Spleen (tissue), 11 donors: ENCODE data around the gene C1QTNF2. TPM values are rescaled to one million over a fixed set of nuclear protein-coding genes. Genes with fewer than 3 reads are reported as not detected.

ENCODE experiments used
- DNase-seq: peaks from one replicate; pipeline ENCODE4 v3.0.0-alpha.2; 2020
- H3K27ac ChIP-seq, 8 donors: fragments of 200-600 bp; sonication (generic) in 7 of 8; 1 replicate in 4 of 8; 2 replicates in 4 of 8; pipeline versions ENCODE4 v1.5.0 to v1.8.0; 2016 to 2021; ENCODE audit warnings: inconsistent platforms in 4 of 8, mild to moderate bottlenecking in 4 of 8, moderate library complexity in 1 of 8
- H3K27me3 ChIP-seq, 7 donors: fragments of 200-600 bp; sonication (generic) in 6 of 7; replicated peaks in 1 of 7; 1 replicate in 4 of 7; 2 replicates in 3 of 7; pipeline versions ENCODE4 v1.5.0 to v1.8.0; 2016 to 2021; ENCODE audit warnings: inconsistent platforms in 3 of 7, mild to moderate bottlenecking in 1 of 7
- H3K36me3 ChIP-seq, 6 donors: fragments of 200-600 bp; sonication (generic) in 5 of 6; 1 replicate in 4 of 6; 2 replicates in 2 of 6; pipeline versions ENCODE4 v1.5.0 to v1.8.0; 2016 to 2021; ENCODE audit warnings: inconsistent platforms in 2 of 6
- H3K4me1 ChIP-seq, 6 donors: fragments of 200-600 bp; sonication (generic) in 5 of 6; 1 replicate in 3 of 6; 2 replicates in 3 of 6; pipeline versions ENCODE4 v1.5.0 to v1.8.0; 2016 to 2021; ENCODE audit warnings: inconsistent platforms in 3 of 6
- H3K4me3 ChIP-seq, 8 donors: fragments of 200-600 bp; sonication (generic) in 7 of 8; 1 replicate in 4 of 8; 2 replicates in 4 of 8; pipeline versions ENCODE4 v1.5.0 to v1.8.0; 2016 to 2021; ENCODE audit warnings: inconsistent platforms in 4 of 8, mild to moderate bottlenecking in 4 of 8, moderate library complexity in 2 of 8
- H3K9me3 ChIP-seq, 8 donors: fragments of 200-600 bp; sonication (generic) in 7 of 8; 1 replicate in 4 of 8; 2 replicates in 4 of 8; pipeline versions ENCODE4 v1.5.0 to v1.8.0; 2016 to 2021; ENCODE audit warnings: inconsistent platforms in 4 of 8
- POLR2A ChIP-seq, 3 donors: fragments of 450-650 bp; IDR thresholded peaks; one replicate each; pipeline ENCODE4 v1.5.1; 2017; ENCODE audit warnings: antibody characterized with exemption in 3 of 3, mild to moderate bottlenecking in 1 of 3
- POLR2AphosphoS5 ChIP-seq, 3 donors: sonication (generic); formaldehyde crosslinking; IDR thresholded peaks; one replicate each; pipeline ENCODE4 v1.5.1; 2017; ENCODE audit warnings: antibody characterized with exemption in 3 of 3
- WGBS, 5 donors: extraction: QIAGEN DNeasy Blood & Tissue Kit in 3 of 5; methylation state at CpG; one replicate each; pipeline versions ENCODE4 v1.1.5 to v1.1.7; 2013 to 2018; 5-methylcytosine and 5-hydroxymethylcytosine counted together
- intact Hi-C: fragments of 100-400 bp; cut with DNase I; formaldehyde crosslinking; loops from one replicate; pipeline ENCODE4 v1.15.0; 2023; ENCODE audit warnings: low total_unique reads
- polyA plus RNA-seq, 3 donors: library from polyadenylated mRNA; stranded (reverse); fragments of 200-250 nt; gene quantifications; one replicate each; pipeline ENCODE4 v1.2.1, GENCODE V29; 2013
- total RNA-seq, 7 donors: library from RNA; depleted of rRNA in 3 of 7; stranded (reverse); fragments of >200 nt in 3 of 7; fragmentation: NEBNext Ultra II Directional in 4 of 7; extraction: Animal tissue kit (Norgen Biotek cat#: 25700) in 4 of 7; gene quantifications; one replicate each; pipeline versions ENCODE4 v1.1.0 to v1.2.1, GENCODE V29; 2016 to 2021
- TF ChIP-seq, protein P1 (sequence below), 11 experiments: fragments of 200-600 bp in 7 of 11; fragments of 450-650 bp in 4 of 11; sonication (generic) in 4 of 11; IDR thresholded peaks in 8 of 11; conservative IDR thresholded peaks in 3 of 11; 1 replicate in 7 of 11; 2 replicates in 4 of 11; pipeline versions ENCODE4 v1.4.0 to v1.8.0; 2016 to 2021; ENCODE audit warnings: antibody characterized with exemption in 11 of 11, inconsistent platforms in 4 of 11, mild to moderate bottlenecking in 1 of 11
- donor health status: healthy with polysubstance abuse.
- donor health status: DM: no; HTN: no; CAD: no; lungs with moderate emphysema.
- donor health status: DM: no; HTN: no; CAD: no.
- donor health status: Bipolar disorder and iron deficiency.
- donor health status: healthy.
- donor health status: DM: no; HTN: no; CAD: no.
- donor health status: DM: yes; HTN: yes; CAD: no.

Gene C1QTNF2
- total and polyA plus RNA-seq, 10 donors = 0.16 to 0.52 (median 0.32) TPM; not detected in 3

GRCh38 chr5:160397492-160397891 is 27.1 kb upstream of the C1QTNF2 start:
- Histone ChIP-seq H3K4me3 (no peak overlapping the region), H3K9me3 (no peaks in the 10 kb centered on the region), H3K36me3 (peaks cover 2 to 13% (median 11%) of the 10 kb centered on the region in 6 donors), H3K27ac (no peak overlapping the region), H3K4me1 (peaks cover 4 to 35% (median 24%) of the 10 kb centered on the region in 6 donors), H3K27me3 (no peaks in the 10 kb centered on the region)
- intact Hi-C loops = no loop called here
- WGBS, 5 donors = 96 to 100% (median 99%) methylated on average over 1 of the region's 1 CpG
- TF ChIP-seq POLR2A (IDR thresholded peaks at IDR 0.05) = no peak
- DNase-seq = no peak

GRCh38 chr5:160395111-160395510 is 24.7 kb upstream of the C1QTNF2 start:
- H3K27me3 ChIP-seq = no peaks in the 10 kb centered on the region
- no peaks in the 10 kb centered on the region for H3K9me3 ChIP-seq
- H3K4me3 ChIP-seq = no peak overlapping the region
- H3K27ac ChIP-seq = no peak overlapping the region
- WGBS, 5 donors = 91 to 96% (median 94%) methylated on average over 7 of the region's 7 CpGs
- TF ChIP-seq POLR2AphosphoS5 (IDR thresholded peaks at IDR 0.05) (no peak), POLR2A (IDR thresholded peaks at IDR 0.05) (no peak)
- TF ChIP-seq, protein P1, sequence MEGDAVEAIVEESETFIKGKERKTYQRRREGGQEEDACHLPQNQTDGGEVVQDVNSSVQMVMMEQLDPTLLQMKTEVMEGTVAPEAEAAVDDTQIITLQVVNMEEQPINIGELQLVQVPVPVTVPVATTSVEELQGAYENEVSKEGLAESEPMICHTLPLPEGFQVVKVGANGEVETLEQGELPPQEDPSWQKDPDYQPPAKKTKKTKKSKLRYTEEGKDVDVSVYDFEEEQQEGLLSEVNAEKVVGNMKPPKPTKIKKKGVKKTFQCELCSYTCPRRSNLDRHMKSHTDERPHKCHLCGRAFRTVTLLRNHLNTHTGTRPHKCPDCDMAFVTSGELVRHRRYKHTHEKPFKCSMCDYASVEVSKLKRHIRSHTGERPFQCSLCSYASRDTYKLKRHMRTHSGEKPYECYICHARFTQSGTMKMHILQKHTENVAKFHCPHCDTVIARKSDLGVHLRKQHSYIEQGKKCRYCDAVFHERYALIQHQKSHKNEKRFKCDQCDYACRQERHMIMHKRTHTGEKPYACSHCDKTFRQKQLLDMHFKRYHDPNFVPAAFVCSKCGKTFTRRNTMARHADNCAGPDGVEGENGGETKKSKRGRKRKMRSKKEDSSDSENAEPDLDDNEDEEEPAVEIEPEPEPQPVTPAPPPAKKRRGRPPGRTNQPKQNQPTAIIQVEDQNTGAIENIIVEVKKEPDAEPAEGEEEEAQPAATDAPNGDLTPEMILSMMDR (IDR thresholded peaks at IDR 0.05 in 8 of 11, conservative IDR thresholded peaks at IDR 0.05 in 3 of 11) = no peak
- peaks cover 0 to 29% (median 17%) of the 10 kb centered on the region in 6 donors for H3K4me1 ChIP-seq
- DNase-seq = no peak
- no peaks in the 10 kb centered on the region for H3K36me3 ChIP-seq
- intact Hi-C loops = no loop called here

- DNase-seq = no peak
- peaks cover 0 to 19% (median 18%) of the 10 kb centered on the region in 8 donors for H3K9me3 ChIP-seq
- H3K4me3 ChIP-seq = no peak overlapping the region
- no peaks in the 10 kb centered on the region for H3K27me3 ChIP-seq
- H3K27ac ChIP-seq = no peak overlapping the region
- intact Hi-C loops = no loop called here
- WGBS, 5 donors = 76 to 84% (median 81%) methylated on average over 8 of the region's 8 CpGs
- no peak for TF ChIP-seq POLR2AphosphoS5 (IDR thresholded peaks at IDR 0.05)
- TF ChIP-seq, protein P1 (IDR thresholded peaks at IDR 0.05 in 8 of 11, conservative IDR thresholded peaks at IDR 0.05 in 3 of 11) = peak in 5 of 11 experiments; percentile 13 to 44 (median 39)
- no peak for TF ChIP-seq POLR2A (IDR thresholded peaks at IDR 0.05)
- no peaks in the 10 kb centered on the region for H3K4me1 ChIP-seq
- H3K36me3 ChIP-seq = no peaks in the 10 kb centered on the region
Measured at GRCh38 chr5:160390787-160391696, 20.6 kb upstream of the C1QTNF2 start.

GRCh38 chr5:160387445-160387844 is 17.0 kb upstream of the C1QTNF2 start:
- Histone ChIP-seq H3K4me3 (no peak overlapping the region), H3K27ac (no peak overlapping the region), H3K36me3 (no peaks in the 10 kb centered on the region), H3K9me3 (peaks cover 0 to 19% (median 18%) of the 10 kb centered on the region in 8 donors), H3K4me1 (no peaks in the 10 kb centered on the region), H3K27me3 (no peaks in the 10 kb centered on the region)
- 86 to 97% (median 90%) methylated on average over 1 of the region's 1 CpG for WGBS, 5 donors
- no peak for DNase-seq
- TF ChIP-seq POLR2AphosphoS5 (IDR thresholded peaks at IDR 0.05) (no peak), POLR2A (IDR thresholded peaks at IDR 0.05) (no peak)
- TF ChIP-seq, protein P1 (IDR thresholded peaks at IDR 0.05 in 8 of 11, conservative IDR thresholded peaks at IDR 0.05 in 3 of 11) = no peak
- intact Hi-C loops = no loop called here
